Measurements from ENCODE around the gene COMMD6. TPM values are rescaled to one million over a fixed set of nuclear protein-coding genes. Genes with fewer than 3 reads are reported as not detected.

Gene COMMD6
- total RNA-seq, 1 donor: 19.5 TPM

- H3K4me2 ChIP-seq (ENCODE audit: insufficient read depth, low read length): no peak overlapping the region
- no peak overlapping the region for H2AFZ ChIP-seq (ENCODE audit: low read length)
- no peak overlapping the region for H3K4me3 ChIP-seq (ENCODE audit: insufficient read depth, low read length)
- no peaks in the 10 kb centered on the region for H3K36me3 ChIP-seq (ENCODE audit: insufficient read depth, low read length)
- no peaks in the 10 kb centered on the region for H3K79me2 ChIP-seq (ENCODE audit: insufficient read depth, low read length)
- no peaks in the 10 kb centered on the region for H3K4me1 ChIP-seq (ENCODE audit: insufficient read depth, low read length)
- no peak overlapping the region for H3K27ac ChIP-seq (ENCODE audit: low read depth, low read length)
- no peaks in the 10 kb centered on the region for H4K20me1 ChIP-seq (ENCODE audit: insufficient read depth, low read length)
- no peak for TF ChIP-seq CTCF (IDR thresholded peaks at IDR 0.05; ENCODE audit: extremely low read depth, low read depth, low read length)
- DNase-seq (ENCODE audit: insufficient read length, low spot score, missing footprints): no peak
- H3K27me3 ChIP-seq (ENCODE audit: insufficient read depth, low read length): no peaks in the 10 kb centered on the region
- H3K9me3 ChIP-seq (ENCODE audit: low read depth, low read length): no peaks in the 10 kb centered on the region
These were observed 24.4 kb downstream of the COMMD6 start for GRCh38 chr13:75513271-75513670.

GRCh38 chr13:75512253-75512652 lies 25.4 kb downstream of the COMMD6 start:
- no peak overlapping the region for H2AFZ ChIP-seq (ENCODE audit: low read length)
- no peak overlapping the region for H3K4me2 ChIP-seq (ENCODE audit: insufficient read depth, low read length)
- no peaks in the 10 kb centered on the region for H3K36me3 ChIP-seq (ENCODE audit: insufficient read depth, low read length)
- no peaks in the 10 kb centered on the region for H4K20me1 ChIP-seq (ENCODE audit: insufficient read depth, low read length)
- H3K9me3 ChIP-seq (ENCODE audit: low read depth, low read length): no peaks in the 10 kb centered on the region
- H3K4me3 ChIP-seq (ENCODE audit: insufficient read depth, low read length): no peak overlapping the region
- no peak for DNase-seq (ENCODE audit: insufficient read length, low spot score, missing footprints)
- no peaks in the 10 kb centered on the region for H3K27me3 ChIP-seq (ENCODE audit: insufficient read depth, low read length)
- no peaks in the 10 kb centered on the region for H3K79me2 ChIP-seq (ENCODE audit: insufficient read depth, low read length)
- TF ChIP-seq CTCF (IDR thresholded peaks at IDR 0.05; ENCODE audit: extremely low read depth, low read depth, low read length): no peak
- no peaks in the 10 kb centered on the region for H3K4me1 ChIP-seq (ENCODE audit: insufficient read depth, low read length)
- H3K27ac ChIP-seq (ENCODE audit: low read depth, low read length): no peak overlapping the region

GRCh38 chr13:75511051-75511625 lies 26.5 kb downstream of the COMMD6 start:
- TF ChIP-seq CTCF (IDR thresholded peaks at IDR 0.05; ENCODE audit: extremely low read depth, low read depth, low read length): no peak
- no peaks in the 10 kb centered on the region for H3K36me3 ChIP-seq (ENCODE audit: insufficient read depth, low read length)
- H3K79me2 ChIP-seq (ENCODE audit: insufficient read depth, low read length): no peaks in the 10 kb centered on the region
- H2AFZ ChIP-seq (ENCODE audit: low read length): no peak overlapping the region
- no peak overlapping the region for H3K27ac ChIP-seq (ENCODE audit: low read depth, low read length)
- no peak overlapping the region for H3K4me2 ChIP-seq (ENCODE audit: insufficient read depth, low read length)
- no peak for DNase-seq (ENCODE audit: insufficient read length, low spot score, missing footprints)
- no peaks in the 10 kb centered on the region for H3K4me1 ChIP-seq (ENCODE audit: insufficient read depth, low read length)
- H4K20me1 ChIP-seq (ENCODE audit: insufficient read depth, low read length): no peaks in the 10 kb centered on the region
- H3K27me3 ChIP-seq (ENCODE audit: insufficient read depth, low read length): no peaks in the 10 kb centered on the region
- H3K9me3 ChIP-seq (ENCODE audit: low read depth, low read length): no peaks in the 10 kb centered on the region
- H3K4me3 ChIP-seq (ENCODE audit: insufficient read depth, low read length): no peak overlapping the region

- Histone ChIP-seq H3K4me2 (ENCODE audit: insufficient read depth, low read length) (no peak overlapping the region), H3K9me3 (ENCODE audit: low read depth, low read length) (no peaks in the 10 kb centered on the region), H3K79me2 (ENCODE audit: insufficient read depth, low read length) (no peaks in the 10 kb centered on the region), H2AFZ (ENCODE audit: low read length) (no peak overlapping the region), H3K27ac (ENCODE audit: low read depth, low read length) (no peak overlapping the region), H3K4me1 (ENCODE audit: insufficient read depth, low read length) (no peaks in the 10 kb centered on the region), H3K36me3 (ENCODE audit: insufficient read depth, low read length) (no peaks in the 10 kb centered on the region), H4K20me1 (ENCODE audit: insufficient read depth, low read length) (no peaks in the 10 kb centered on the region), H3K27me3 (ENCODE audit: insufficient read depth, low read length) (no peaks in the 10 kb centered on the region), H3K4me3 (ENCODE audit: insufficient read depth, low read length) (no peak overlapping the region)
- TF ChIP-seq CTCF (IDR thresholded peaks at IDR 0.05; ENCODE audit: extremely low read depth, low read depth, low read length): no peak
- no peak for DNase-seq (ENCODE audit: insufficient read length, low spot score, missing footprints)
These were observed 29.6 kb downstream of the COMMD6 start for GRCh38 chr13:75508002-75508548.

Data from osteoblast (primary cell).